ENCODE measurements around the gene PRKCH. TPM values are rescaled to one million over a fixed set of nuclear protein-coding genes. Genes with fewer than 3 reads are reported as not detected.

PRKCH gene
- total RNA-seq, 1 donor from 2014 or later = 43.0 TPM

DNA sequence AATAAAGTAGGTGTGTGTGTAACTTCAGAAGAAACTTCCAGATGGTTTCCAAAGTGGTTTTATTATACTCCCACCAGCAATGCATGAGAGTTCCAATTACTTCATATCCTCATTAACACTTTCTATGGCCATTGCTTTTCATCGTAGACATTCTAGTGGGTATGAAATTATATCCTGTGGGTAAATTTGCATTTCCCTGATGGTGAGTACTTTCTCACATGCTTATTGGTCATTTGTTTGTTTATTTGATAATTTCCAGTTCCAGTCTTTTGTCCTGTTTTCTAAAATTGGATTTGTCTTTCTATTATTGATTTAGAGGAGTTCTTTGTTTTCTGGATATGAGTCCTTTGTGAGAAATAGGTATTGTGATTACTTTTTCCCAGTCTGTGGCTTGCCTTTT, 70.9 kb downstream of the PRKCH start:
- Histone ChIP-seq H3K4me1 (peaks cover 33% of the 10 kb centered on the region), H3K36me3 (no peaks in the 10 kb centered on the region), H3K27me3 (no peaks in the 10 kb centered on the region), H3K9me3 (no peaks in the 10 kb centered on the region), H3K4me3 (no peak overlapping the region), H3K27ac (no peak overlapping the region)
- TF ChIP-seq, protein P1, sequence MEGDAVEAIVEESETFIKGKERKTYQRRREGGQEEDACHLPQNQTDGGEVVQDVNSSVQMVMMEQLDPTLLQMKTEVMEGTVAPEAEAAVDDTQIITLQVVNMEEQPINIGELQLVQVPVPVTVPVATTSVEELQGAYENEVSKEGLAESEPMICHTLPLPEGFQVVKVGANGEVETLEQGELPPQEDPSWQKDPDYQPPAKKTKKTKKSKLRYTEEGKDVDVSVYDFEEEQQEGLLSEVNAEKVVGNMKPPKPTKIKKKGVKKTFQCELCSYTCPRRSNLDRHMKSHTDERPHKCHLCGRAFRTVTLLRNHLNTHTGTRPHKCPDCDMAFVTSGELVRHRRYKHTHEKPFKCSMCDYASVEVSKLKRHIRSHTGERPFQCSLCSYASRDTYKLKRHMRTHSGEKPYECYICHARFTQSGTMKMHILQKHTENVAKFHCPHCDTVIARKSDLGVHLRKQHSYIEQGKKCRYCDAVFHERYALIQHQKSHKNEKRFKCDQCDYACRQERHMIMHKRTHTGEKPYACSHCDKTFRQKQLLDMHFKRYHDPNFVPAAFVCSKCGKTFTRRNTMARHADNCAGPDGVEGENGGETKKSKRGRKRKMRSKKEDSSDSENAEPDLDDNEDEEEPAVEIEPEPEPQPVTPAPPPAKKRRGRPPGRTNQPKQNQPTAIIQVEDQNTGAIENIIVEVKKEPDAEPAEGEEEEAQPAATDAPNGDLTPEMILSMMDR (IDR thresholded peaks at IDR 0.05) = no peak
- no peak for TF ChIP-seq POLR2A (IDR thresholded peaks at IDR 0.05)
- TF ChIP-seq POLR2AphosphoS5 (IDR thresholded peaks at IDR 0.05; ENCODE audit: insufficient read depth in 1 of 2, low read depth in 1 of 2) = no peak
- DNase-seq (ENCODE audit: extremely low spot score in 2 of 2) = no peak
- intact Hi-C loops (cut with DNase I) = no loop called here

DNA sequence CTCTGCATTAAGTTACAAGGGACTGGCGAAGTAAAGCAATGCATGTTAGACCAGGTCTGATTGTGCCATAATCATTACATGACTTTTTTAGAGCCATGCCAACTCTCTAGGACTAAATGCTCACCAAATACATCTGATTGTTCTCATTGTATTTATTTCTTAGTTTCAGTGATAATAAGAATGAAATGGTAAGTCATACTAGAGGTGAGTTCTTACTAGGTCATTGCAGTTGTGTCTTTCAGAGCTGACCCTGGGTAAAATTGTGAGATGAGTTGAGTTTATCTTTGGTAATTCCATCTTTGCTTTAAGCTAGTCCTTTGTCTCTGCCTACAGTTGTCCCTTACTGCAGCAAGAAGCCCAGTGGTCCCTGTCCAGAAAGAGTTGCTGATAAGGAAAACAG, 73.2 kb downstream of the PRKCH start:
- no peak overlapping the region for H3K4me3 ChIP-seq
- H3K9me3 ChIP-seq = no peaks in the 10 kb centered on the region
- H3K27me3 ChIP-seq = no peaks in the 10 kb centered on the region
- H3K4me1 ChIP-seq = peaks cover 10% of the 10 kb centered on the region
- TF ChIP-seq, protein P1 (IDR thresholded peaks at IDR 0.05) = no peak
- no peak for TF ChIP-seq POLR2A (IDR thresholded peaks at IDR 0.05)
- no peak for TF ChIP-seq POLR2AphosphoS5 (IDR thresholded peaks at IDR 0.05; ENCODE audit: insufficient read depth in 1 of 2, low read depth in 1 of 2)
- no peak overlapping the region for H3K27ac ChIP-seq
- intact Hi-C loops (cut with DNase I) = no loop called here
- H3K36me3 ChIP-seq = no peaks in the 10 kb centered on the region
- no peak for DNase-seq (ENCODE audit: extremely low spot score in 2 of 2)

DNA sequence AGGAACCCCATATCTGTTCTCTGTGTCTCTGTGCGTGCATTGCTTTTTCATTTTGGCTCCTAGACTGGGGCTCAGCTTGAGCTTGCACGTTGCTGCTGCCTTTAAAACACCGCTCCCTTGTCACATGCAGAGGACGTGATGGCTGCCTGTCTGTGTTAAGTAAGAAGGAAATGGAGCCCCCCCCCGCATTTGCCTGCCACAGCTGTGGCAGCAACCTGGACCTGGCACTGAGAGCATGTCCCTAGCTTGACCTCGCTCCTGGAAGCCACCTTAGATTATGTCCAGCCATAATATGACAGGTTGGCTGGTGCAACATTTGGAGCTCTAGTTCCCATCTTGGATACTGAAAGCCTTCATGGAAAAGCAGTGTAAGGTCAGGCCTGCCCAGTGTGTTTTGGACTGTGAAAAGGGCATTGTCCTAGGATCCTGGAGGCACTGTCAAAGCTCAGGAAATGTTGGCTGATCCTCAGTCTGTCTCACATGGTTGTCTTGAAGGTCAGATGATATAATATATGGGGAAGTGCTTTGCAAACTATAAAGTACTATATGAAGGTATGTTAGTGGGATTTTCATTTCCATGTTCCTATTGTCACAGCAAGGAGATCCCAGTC, 73.8 kb downstream of the PRKCH start:
- TF ChIP-seq, protein P1 (IDR thresholded peaks at IDR 0.05) = no peak
- no peak for DNase-seq (ENCODE audit: extremely low spot score in 2 of 2)
- H3K27me3 ChIP-seq = no peaks in the 10 kb centered on the region
- intact Hi-C loops (cut with DNase I) = no loop called here
- no peaks in the 10 kb centered on the region for H3K9me3 ChIP-seq
- no peak overlapping the region for H3K4me3 ChIP-seq
- H3K27ac ChIP-seq = no peak overlapping the region
- H3K4me1 ChIP-seq = peaks cover 11% of the 10 kb centered on the region
- H3K36me3 ChIP-seq = no peaks in the 10 kb centered on the region

DNA sequence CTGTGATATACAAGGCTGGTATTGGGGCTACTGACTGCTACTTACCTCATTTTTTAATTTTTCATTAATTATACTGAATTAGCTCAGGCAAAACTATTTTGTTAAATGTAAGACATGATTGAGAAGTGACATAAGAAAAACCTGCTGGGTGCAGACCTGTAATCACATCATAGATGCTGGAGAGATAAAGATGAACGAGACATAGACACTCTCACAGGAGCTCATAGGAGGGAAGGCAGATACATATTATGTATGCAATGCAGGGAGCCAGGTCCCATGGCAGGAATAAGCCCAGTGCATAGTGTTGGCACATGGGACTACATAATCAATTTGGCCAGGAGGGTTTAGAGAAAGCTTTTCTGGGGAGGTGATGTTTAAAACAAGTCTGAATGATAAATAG, 74.9 kb downstream of the PRKCH start:
- Histone ChIP-seq H3K9me3 (no peaks in the 10 kb centered on the region), H3K27ac (no peak overlapping the region), H3K36me3 (no peaks in the 10 kb centered on the region), H3K4me1 (peaks cover 7% of the 10 kb centered on the region), H3K4me3 (no peak overlapping the region), H3K27me3 (no peaks in the 10 kb centered on the region)
- no peak for TF ChIP-seq POLR2AphosphoS5 (IDR thresholded peaks at IDR 0.05; ENCODE audit: insufficient read depth in 1 of 2, low read depth in 1 of 2)
- TF ChIP-seq, protein P1 (IDR thresholded peaks at IDR 0.05) = no peak
- TF ChIP-seq POLR2A (IDR thresholded peaks at IDR 0.05) = no peak
- intact Hi-C loops (cut with DNase I) = no loop called here
- no peak for DNase-seq (ENCODE audit: extremely low spot score in 2 of 2)

DNA sequence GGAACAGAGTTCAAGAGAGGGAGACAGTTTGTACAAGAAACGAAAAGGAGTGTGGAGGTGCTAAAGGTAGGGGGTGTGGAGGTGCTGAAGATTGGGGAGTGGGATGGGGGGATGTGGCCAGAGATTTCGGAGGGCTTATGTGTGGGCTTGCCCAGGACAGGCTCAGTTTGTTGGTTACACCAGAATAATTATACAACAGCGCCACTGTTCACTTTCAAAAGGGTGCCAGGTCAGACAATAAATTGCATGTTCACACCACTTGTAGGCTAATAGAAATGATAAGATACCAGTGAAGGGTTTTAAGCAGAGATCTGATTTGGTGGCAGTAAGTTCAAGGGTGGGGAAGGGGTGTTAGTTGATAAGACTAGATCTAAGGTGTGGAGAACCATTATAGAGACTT, 75.3 kb downstream of the PRKCH start:
- Histone ChIP-seq H3K9me3 (no peaks in the 10 kb centered on the region), H3K4me3 (no peak overlapping the region), H3K27me3 (no peaks in the 10 kb centered on the region), H3K36me3 (no peaks in the 10 kb centered on the region), H3K27ac (no peak overlapping the region), H3K4me1 (peaks cover 5% of the 10 kb centered on the region)
- intact Hi-C loops (cut with DNase I) = no loop called here
- DNase-seq (ENCODE audit: extremely low spot score in 2 of 2) = no peak
- TF ChIP-seq, protein P1 (IDR thresholded peaks at IDR 0.05) = no peak
- TF ChIP-seq POLR2A (IDR thresholded peaks at IDR 0.05) (no peak), POLR2AphosphoS5 (IDR thresholded peaks at IDR 0.05; ENCODE audit: insufficient read depth in 1 of 2, low read depth in 1 of 2) (no peak)
